ENCODE data around the gene RNF144A. TPM values are rescaled to one million over a fixed set of nuclear protein-coding genes. Genes with fewer than 3 reads are reported as not detected.

RNF144A gene
- total RNA-seq, 1 experiment from 2014 or later, result 13.6 TPM

DNA sequence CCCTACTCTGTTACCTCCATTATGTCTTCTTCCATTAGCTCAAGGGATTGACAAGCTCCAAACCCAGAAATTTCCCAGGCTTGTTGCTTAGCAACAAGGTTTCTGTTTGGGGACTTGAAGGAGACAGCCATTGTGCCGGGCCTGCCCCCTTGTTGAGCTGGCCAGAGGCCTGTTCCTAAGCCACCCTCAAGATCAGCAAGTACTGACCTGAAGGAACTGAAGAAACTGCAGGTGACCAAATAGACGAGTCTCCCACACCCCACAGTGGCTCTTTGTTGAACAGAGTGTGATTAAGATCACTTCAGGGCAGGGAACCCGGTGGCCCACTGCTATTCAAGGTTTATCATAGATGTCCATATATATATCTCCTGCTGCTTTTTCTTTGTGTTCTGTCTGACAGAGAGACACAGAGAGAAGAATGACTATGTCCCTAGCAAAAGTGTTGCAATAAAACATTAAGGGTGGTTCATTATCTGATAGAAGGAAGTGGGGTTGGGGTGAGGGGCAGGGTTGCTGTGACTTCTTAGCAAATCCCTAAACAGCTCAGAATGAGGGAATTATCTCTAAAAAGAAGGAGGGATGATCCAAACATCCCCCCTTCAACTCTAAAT is 69.2 kb downstream of the RNF144A start (continued):
- TF ChIP-seq, protein P1, sequence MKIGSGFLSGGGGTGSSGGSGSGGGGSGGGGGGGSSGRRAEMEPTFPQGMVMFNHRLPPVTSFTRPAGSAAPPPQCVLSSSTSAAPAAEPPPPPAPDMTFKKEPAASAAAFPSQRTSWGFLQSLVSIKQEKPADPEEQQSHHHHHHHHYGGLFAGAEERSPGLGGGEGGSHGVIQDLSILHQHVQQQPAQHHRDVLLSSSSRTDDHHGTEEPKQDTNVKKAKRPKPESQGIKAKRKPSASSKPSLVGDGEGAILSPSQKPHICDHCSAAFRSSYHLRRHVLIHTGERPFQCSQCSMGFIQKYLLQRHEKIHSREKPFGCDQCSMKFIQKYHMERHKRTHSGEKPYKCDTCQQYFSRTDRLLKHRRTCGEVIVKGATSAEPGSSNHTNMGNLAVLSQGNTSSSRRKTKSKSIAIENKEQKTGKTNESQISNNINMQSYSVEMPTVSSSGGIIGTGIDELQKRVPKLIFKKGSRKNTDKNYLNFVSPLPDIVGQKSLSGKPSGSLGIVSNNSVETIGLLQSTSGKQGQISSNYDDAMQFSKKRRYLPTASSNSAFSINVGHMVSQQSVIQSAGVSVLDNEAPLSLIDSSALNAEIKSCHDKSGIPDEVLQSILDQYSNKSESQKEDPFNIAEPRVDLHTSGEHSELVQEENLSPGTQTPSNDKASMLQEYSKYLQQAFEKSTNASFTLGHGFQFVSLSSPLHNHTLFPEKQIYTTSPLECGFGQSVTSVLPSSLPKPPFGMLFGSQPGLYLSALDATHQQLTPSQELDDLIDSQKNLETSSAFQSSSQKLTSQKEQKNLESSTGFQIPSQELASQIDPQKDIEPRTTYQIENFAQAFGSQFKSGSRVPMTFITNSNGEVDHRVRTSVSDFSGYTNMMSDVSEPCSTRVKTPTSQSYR (CRISPR knock-in tag; IDR thresholded peaks at IDR 0.05), result no peak
- no peak for TF ChIP-seq ARID4B (CRISPR knock-in tag; IDR thresholded peaks at IDR 0.05; ENCODE audit: borderline replicate concordance)
- no peak for TF ChIP-seq CBFB (CRISPR knock-in tag; IDR thresholded peaks at IDR 0.05; ENCODE audit: low read depth)

GRCh38 chr2:6986912-6987361 is 69.7 kb downstream of the RNF144A start:
- H3K4me1 Mint-ChIP-seq, result peaks cover 35% of the 10 kb centered on the region
- ChIA-PET CTCF (interaction anchor here (1.7 kb wide), 1 partner anchor 27 kb away, joined by 8 read pairs; no protein-coding TSS in a partner anchor), POLR2A (no interaction called here)
- TF ChIP-seq CBFB (CRISPR knock-in tag; IDR thresholded peaks at IDR 0.05; ENCODE audit: low read depth), result no peak
- TF ChIP-seq MAX (CRISPR knock-in tag; IDR thresholded peaks at IDR 0.05), result no peak
- DNase-seq (ENCODE audit: low spot score) (no peak), ATAC-seq (no peak)
- no peak overlapping the region for H3K27ac Mint-ChIP-seq
- H3K27me3 Mint-ChIP-seq (ENCODE audit: low read depth), result no peaks in the 10 kb centered on the region
- peaks cover 17% of the 10 kb centered on the region for H3K9me3 Mint-ChIP-seq
- peaks cover 9% of the 10 kb centered on the region for H3K36me3 Mint-ChIP-seq
- no peak overlapping the region for H3K4me3 Mint-ChIP-seq

DNA sequence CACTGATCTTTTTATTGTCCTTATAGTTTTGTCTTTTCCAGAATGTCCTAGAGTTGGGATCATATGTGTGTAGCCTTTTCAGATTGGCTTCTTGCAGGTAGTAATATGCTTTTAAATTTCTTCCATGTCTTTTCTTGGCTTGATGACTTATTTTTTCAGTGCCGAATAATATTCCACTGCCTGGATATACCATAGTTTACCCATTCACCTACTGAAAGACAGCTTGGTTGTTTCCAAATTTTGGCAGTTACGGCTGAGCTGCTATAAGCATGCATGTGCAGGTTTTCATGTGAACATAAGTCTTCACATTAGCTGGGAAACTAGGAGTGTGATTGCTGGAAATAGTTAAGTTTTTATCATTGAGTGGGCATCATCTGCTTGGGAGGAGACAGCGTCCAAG is 73.7 kb downstream of the RNF144A start:
- Mint-ChIP-seq H3K4me3 (no peak overlapping the region), H3K4me1 (peaks cover 21% of the 10 kb centered on the region), H3K9me3 (peaks cover 14% of the 10 kb centered on the region), H3K27me3 (ENCODE audit: low read depth) (no peaks in the 10 kb centered on the region), H3K36me3 (peaks cover 6% of the 10 kb centered on the region), H3K27ac (no peak overlapping the region)
- CTCF ChIA-PET, result no interaction called here
- POLR2A ChIA-PET, result no interaction called here
- ATAC-seq (no peak), DNase-seq (ENCODE audit: low spot score) (no peak)
- TF ChIP-seq RORB (CRISPR knock-in tag; IDR thresholded peaks at IDR 0.05) (no peak), NFE2L1 (CRISPR knock-in tag; IDR thresholded peaks at IDR 0.05) (no peak), ZNF219 (CRISPR knock-in tag; IDR thresholded peaks at IDR 0.05; ENCODE audit: borderline replicate concordance) (no peak), NR3C1 (CRISPR knock-in tag; conservative IDR thresholded peaks at IDR 0.05; ENCODE audit: low read depth) (no peak), MYBL2 (CRISPR knock-in tag; IDR thresholded peaks at IDR 0.05) (no peak), E2F5 (CRISPR knock-in tag; IDR thresholded peaks at IDR 0.05) (no peak), GRHL2 (CRISPR knock-in tag; IDR thresholded peaks at IDR 0.05; ENCODE audit: insufficient replicate concordance, severe bottlenecking) (no peak)
- TF ChIP-seq, protein P2, sequence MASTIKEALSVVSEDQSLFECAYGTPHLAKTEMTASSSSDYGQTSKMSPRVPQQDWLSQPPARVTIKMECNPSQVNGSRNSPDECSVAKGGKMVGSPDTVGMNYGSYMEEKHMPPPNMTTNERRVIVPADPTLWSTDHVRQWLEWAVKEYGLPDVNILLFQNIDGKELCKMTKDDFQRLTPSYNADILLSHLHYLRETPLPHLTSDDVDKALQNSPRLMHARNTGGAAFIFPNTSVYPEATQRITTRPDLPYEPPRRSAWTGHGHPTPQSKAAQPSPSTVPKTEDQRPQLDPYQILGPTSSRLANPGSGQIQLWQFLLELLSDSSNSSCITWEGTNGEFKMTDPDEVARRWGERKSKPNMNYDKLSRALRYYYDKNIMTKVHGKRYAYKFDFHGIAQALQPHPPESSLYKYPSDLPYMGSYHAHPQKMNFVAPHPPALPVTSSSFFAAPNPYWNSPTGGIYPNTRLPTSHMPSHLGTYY (CRISPR knock-in tag; IDR thresholded peaks at IDR 0.05), result no peak
- TF ChIP-seq, protein P3, sequence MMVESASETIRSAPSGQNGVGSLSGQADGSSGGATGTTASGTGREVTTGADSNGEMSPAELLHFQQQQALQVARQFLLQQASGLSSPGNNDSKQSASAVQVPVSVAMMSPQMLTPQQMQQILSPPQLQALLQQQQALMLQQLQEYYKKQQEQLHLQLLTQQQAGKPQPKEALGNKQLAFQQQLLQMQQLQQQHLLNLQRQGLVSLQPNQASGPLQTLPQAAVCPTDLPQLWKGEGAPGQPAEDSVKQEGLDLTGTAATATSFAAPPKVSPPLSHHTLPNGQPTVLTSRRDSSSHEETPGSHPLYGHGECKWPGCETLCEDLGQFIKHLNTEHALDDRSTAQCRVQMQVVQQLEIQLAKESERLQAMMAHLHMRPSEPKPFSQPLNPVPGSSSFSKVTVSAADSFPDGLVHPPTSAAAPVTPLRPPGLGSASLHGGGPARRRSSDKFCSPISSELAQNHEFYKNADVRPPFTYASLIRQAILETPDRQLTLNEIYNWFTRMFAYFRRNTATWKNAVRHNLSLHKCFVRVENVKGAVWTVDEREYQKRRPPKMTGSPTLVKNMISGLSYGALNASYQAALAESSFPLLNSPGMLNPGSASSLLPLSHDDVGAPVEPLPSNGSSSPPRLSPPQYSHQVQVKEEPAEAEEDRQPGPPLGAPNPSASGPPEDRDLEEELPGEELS (CRISPR knock-in tag; IDR thresholded peaks at IDR 0.05), result no peak
- TF ChIP-seq, protein P4, sequence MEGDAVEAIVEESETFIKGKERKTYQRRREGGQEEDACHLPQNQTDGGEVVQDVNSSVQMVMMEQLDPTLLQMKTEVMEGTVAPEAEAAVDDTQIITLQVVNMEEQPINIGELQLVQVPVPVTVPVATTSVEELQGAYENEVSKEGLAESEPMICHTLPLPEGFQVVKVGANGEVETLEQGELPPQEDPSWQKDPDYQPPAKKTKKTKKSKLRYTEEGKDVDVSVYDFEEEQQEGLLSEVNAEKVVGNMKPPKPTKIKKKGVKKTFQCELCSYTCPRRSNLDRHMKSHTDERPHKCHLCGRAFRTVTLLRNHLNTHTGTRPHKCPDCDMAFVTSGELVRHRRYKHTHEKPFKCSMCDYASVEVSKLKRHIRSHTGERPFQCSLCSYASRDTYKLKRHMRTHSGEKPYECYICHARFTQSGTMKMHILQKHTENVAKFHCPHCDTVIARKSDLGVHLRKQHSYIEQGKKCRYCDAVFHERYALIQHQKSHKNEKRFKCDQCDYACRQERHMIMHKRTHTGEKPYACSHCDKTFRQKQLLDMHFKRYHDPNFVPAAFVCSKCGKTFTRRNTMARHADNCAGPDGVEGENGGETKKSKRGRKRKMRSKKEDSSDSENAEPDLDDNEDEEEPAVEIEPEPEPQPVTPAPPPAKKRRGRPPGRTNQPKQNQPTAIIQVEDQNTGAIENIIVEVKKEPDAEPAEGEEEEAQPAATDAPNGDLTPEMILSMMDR (IDR thresholded peaks at IDR 0.05), result no peak
